ENCODE data around the gene FITM1.

FITM1 gene

GRCh38 chr14:24146453-24146977 is 16.1 kb downstream of the FITM1 start, which contains the start of gene PSME2:
PSME2 (minus strand) TSS chr14:24146610; CDS start chr14:24146581, 29 bp downstream.
- DNase-seq (ENCODE audit: extremely low spot score) = peak; percentile 93
- ChIA-PET CTCF (interaction anchor here (0.6 to 3.6 kb wide), 5 partner anchors 14 to 219 kb away, joined by 5 to 19 read pairs (median 12); partner anchors contain the start of genes DCAF11, IRF9 and NRL), POLR2A (interaction anchor here (0.6 to 4.2 kb wide), 24 partner anchors 9 to 252 kb away, joined by 3 to 56 read pairs (median 5); partner anchors contain the start of genes CARMIL3, CHMP4A, DCAF11 and GMPR2)
- TF ChIP-seq BHLHE40 (IDR thresholded peaks at IDR 0.05; ENCODE audit: borderline replicate concordance) (no peak), PKNOX1 (IDR thresholded peaks at IDR 0.05) (0 out of 2 replicates have a peak, but pooled peaks have one; percentile 40)

GRCh38 chr14:24146978-24147760 is 16.7 kb downstream of the FITM1 start, which contains the start of gene RNF31:
RNF31 (plus strand) TSS chr14:24147498; CDS start chr14:24147699, 201 bp downstream.
- peak; percentile 94 for DNase-seq (ENCODE audit: extremely low spot score)
- CTCF ChIA-PET = interaction anchor here (1.4 to 3.6 kb wide), 4 partner anchors 14 to 90 kb away, joined by 5 to 19 read pairs (median 12); partner anchors contain the start of genes DCAF11, IRF9 and NRL
- no peak for TF ChIP-seq SP1 (IDR thresholded peaks at IDR 0.05)
- no peak for TF ChIP-seq FOXK2 (IDR thresholded peaks at IDR 0.05)
- TF ChIP-seq L3MBTL2 (conservative IDR thresholded peaks at IDR 0.05) = no peak
- no peak for TF ChIP-seq NFRKB (IDR thresholded peaks at IDR 0.05)
- no peak for TF ChIP-seq BHLHE40 (IDR thresholded peaks at IDR 0.05; ENCODE audit: borderline replicate concordance)
- TF ChIP-seq LEF1 (IDR thresholded peaks at IDR 0.05; ENCODE audit: borderline replicate concordance) = no peak
- TF ChIP-seq HDGF (IDR thresholded peaks at IDR 0.05; ENCODE audit: borderline replicate concordance) = no peak
- no peak for TF ChIP-seq TARDBP (IDR thresholded peaks at IDR 0.05)
- no peak for TF ChIP-seq PKNOX1 (IDR thresholded peaks at IDR 0.05)
- TF ChIP-seq FOXM1 (IDR thresholded peaks at IDR 0.05; ENCODE audit: borderline replicate concordance) = no peak
- no peak for TF ChIP-seq ZNF384 (IDR thresholded peaks at IDR 0.05)
- no peak for TF ChIP-seq CTBP1 (IDR thresholded peaks at IDR 0.05; ENCODE audit: borderline replicate concordance)
- TF ChIP-seq ELF4 (IDR thresholded peaks at IDR 0.05) = no peak
- TF ChIP-seq ARNT (IDR thresholded peaks at IDR 0.05) = no peak
- no peak for TF ChIP-seq SUZ12 (IDR thresholded peaks at IDR 0.05)
- no peak for TF ChIP-seq FOXA1 (IDR thresholded peaks at IDR 0.05)
- POLR2A ChIA-PET = interaction anchor here (0.6 to 4.2 kb wide), 28 partner anchors 9 to 251 kb away, joined by 3 to 56 read pairs (median 4); partner anchors contain the start of genes CARMIL3, CHMP4A, DCAF11 and GMPR2

DNA sequence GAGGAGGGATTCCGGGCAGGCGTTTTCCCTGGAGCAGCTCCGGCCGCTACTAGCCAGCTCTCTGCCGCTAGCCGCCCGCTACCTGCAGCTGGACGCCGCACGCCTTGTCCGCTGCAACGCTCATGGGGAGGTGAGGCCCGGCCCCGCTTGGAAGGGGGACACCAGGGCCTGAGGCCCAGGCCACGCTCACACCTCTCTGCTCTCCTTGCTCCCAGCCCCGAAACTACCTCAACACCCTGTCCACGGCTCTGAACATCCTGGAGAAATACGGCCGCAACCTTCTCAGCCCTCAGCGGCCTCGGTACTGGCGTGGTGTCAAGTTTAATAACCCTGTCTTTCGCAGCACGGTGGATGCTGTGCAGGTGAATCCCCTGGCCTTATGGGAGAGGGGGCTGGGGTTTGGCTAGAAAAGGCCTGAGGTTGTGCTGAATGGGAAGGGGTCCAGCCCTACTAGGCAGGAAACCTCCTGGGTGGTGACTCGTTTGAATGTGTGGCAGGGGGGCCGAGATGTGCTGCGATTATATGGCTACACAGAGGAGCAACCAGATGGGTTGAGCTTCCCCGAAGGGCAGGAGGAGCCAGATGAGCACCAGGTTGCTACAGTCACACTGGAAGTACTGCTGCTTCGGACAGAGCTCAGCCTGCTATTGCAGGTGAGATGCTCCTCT is 17.4 kb downstream of the FITM1 start:
- DNase-seq (ENCODE audit: extremely low spot score) = no peak
- no peak for TF ChIP-seq L3MBTL2 (conservative IDR thresholded peaks at IDR 0.05)
- TF ChIP-seq FOXA1 (IDR thresholded peaks at IDR 0.05) = no peak
- no peak for TF ChIP-seq TARDBP (IDR thresholded peaks at IDR 0.05)
- TF ChIP-seq CTBP1 (IDR thresholded peaks at IDR 0.05; ENCODE audit: borderline replicate concordance) = no peak
- TF ChIP-seq SUZ12 (IDR thresholded peaks at IDR 0.05) = no peak
- no peak for TF ChIP-seq FOXM1 (IDR thresholded peaks at IDR 0.05; ENCODE audit: borderline replicate concordance)
- no peak for TF ChIP-seq SP1 (IDR thresholded peaks at IDR 0.05)
- no peak for TF ChIP-seq ARNT (IDR thresholded peaks at IDR 0.05)
- no peak for TF ChIP-seq BHLHE40 (IDR thresholded peaks at IDR 0.05; ENCODE audit: borderline replicate concordance)
- ChIA-PET CTCF (interaction anchor here (1.4 to 3.9 kb wide), 4 partner anchors 13 to 39 kb away, joined by 5 to 24 read pairs (median 16); partner anchors contain the start of genes DCAF11, IRF9 and NRL), POLR2A (interaction anchor here (1.0 to 4.2 kb wide), 14 partner anchors 10 to 123 kb away, joined by 3 to 56 read pairs (median 10); partner anchors contain the start of genes CHMP4A, DCAF11, IRF9 and NRL)

DNA sequence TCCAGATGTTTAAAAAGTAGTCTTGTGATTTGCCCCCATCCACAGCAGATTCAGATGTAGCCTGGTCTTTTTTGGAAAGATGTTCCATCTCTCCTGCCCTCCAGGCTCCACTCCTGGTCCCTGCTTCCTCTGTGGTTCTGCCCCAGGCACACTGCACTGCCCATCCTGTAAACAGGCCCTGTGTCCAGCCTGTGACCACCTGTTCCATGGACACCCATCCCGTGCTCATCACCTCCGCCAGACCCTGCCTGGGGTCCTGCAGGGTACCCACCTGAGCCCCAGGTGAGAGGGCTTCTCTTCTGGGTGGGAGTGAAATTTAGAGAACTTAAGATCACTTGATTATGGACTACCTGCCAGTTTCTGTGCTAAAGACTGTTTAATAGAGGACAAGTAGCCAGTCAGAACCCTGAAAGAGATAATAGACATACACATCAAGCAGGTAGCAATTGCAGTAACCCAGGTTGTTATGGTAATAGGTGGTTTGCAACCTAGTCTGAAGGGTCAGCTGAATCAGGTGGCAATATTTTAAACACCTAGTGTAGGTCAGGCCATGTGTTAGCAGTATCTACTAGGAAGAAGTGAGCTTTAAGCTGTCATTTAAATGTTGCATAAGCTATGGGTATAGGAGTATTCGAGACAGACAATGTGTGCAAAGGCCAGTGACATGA is 19.0 kb downstream of the FITM1 start:
- TF ChIP-seq PKNOX1 (IDR thresholded peaks at IDR 0.05) (no peak), L3MBTL2 (conservative IDR thresholded peaks at IDR 0.05) (no peak)
- CTCF ChIA-PET = interaction anchor here (0.6 to 3.9 kb wide), 3 partner anchors 11 to 204 kb away, joined by 3 to 24 read pairs (median 3); partner anchors contain the start of gene IRF9
- no peak for DNase-seq (ENCODE audit: extremely low spot score)
- POLR2A ChIA-PET = interaction anchor here (1.2 to 4.2 kb wide), 5 partner anchors 8 to 55 kb away, joined by 3 to 26 read pairs (median 8); partner anchors contain the start of genes EMC9, IRF9, PCK2 and PSME1

- CTCF ChIA-PET = interaction anchor here (0.9 to 3.9 kb wide), 2 partner anchors 10 to 92 kb away, joined by 3 to 24 read pairs; partner anchors contain the start of gene IRF9
- DNase-seq (ENCODE audit: extremely low spot score) = no peak
- POLR2A ChIA-PET = interaction anchor here (1.2 to 2.9 kb wide), 4 partner anchors 9 to 56 kb away, joined by 3 to 13 read pairs (median 6); partner anchors contain the start of genes EMC9, IRF9, PCK2 and PSME1
- TF ChIP-seq CTBP1 (IDR thresholded peaks at IDR 0.05; ENCODE audit: borderline replicate concordance) = no peak
- TF ChIP-seq SUZ12 (IDR thresholded peaks at IDR 0.05) = no peak
- no peak for TF ChIP-seq PKNOX1 (IDR thresholded peaks at IDR 0.05)
- no peak for TF ChIP-seq TARDBP (IDR thresholded peaks at IDR 0.05)
- no peak for TF ChIP-seq L3MBTL2 (conservative IDR thresholded peaks at IDR 0.05)
These were observed 19.6 kb downstream of the FITM1 start for GRCh38 chr14:24150061-24150460.
